ENCODE results near the gene SUSD6.

- TF ChIP-seq POLR2A (IDR thresholded peaks at IDR 0.05; ENCODE audit: low read depth, low read length) (no peak), POLR2AphosphoS5 (IDR thresholded peaks at IDR 0.05; ENCODE audit: low read depth, low read length) (no peak), TAF1 (IDR thresholded peaks at IDR 0.05; ENCODE audit: borderline replicate concordance, low read depth, low read length) (no peak)
These were observed 27.0 kb upstream of the SUSD6 start for GRCh38 chr14:69584389-69584788.
